Epithelial cell of esophagus (primary cell): ENCODE results near the gene ENG.
A peak's percentile ranks its signal among the peaks of the same experiment; 100 is the strongest.

ENCODE experiments used
- DNase-seq: peaks from one replicate; pipeline ENCODE4 v3.0.0; 2010; ENCODE audit warnings: low read depth
- H3K4me3 ChIP-seq: 2 replicates; pipeline ENCODE4 v1.5.1; 2011; ENCODE audit warnings: mild to moderate bottlenecking, low read length, control low read depth
- CTCF ChIP-seq: IDR thresholded peaks from 2 replicates; pipeline ENCODE4 v1.5.1; 2011; ENCODE audit warnings: low read depth, mild to moderate bottlenecking, low read length, control low read depth, inconsistent platforms; ENCODE audit not compliant: insufficient read depth; ENCODE audit errors: missing control alignments

The ENG gene

GRCh38 chr9:127789179-127789578 is 65.3 kb downstream of the ENG start:
- DNase-seq: no peak
- TF ChIP-seq CTCF: no peak

GRCh38 chr9:127788337-127789011 is 66.0 kb downstream of the ENG start:
- DNase-seq: peak; percentile 18
- TF ChIP-seq CTCF: no peak
- H3K4me3 ChIP-seq: no peak overlapping the region

More at GRCh38 chr9:127789179-127789578, 65.3 kb downstream of the ENG start:
- H3K4me3 ChIP-seq: no peak overlapping the region

GRCh38 chr9:127786773-127787104 is 67.7 kb downstream of the ENG start:
- peak overlapping the region; percentile 79 for H3K4me3 ChIP-seq
- peak; percentile 25 for DNase-seq
- TF ChIP-seq CTCF: peak; percentile 58

GRCh38 chr9:127785933-127786772 is 68.3 kb downstream of the ENG start, which contains the start of gene CDK9:
TSS of gene CDK9 (plus strand) at chr9:127786034. CDS start at chr9:127786149, 115 bp downstream.
- H3K4me3 ChIP-seq: peak within 1 kb of the TSS; percentile 79
- no peak for TF ChIP-seq CTCF
- DNase-seq: peak; percentile 93

- DNase-seq: peak; percentile 83
- peak overlapping the region; percentile 54 for H3K4me3 ChIP-seq
Observed at GRCh38 chr9:127785023-127785932, 69.2 kb downstream of the ENG start.

More at GRCh38 chr9:127785023-127785932, 69.2 kb downstream of the ENG start:
- peak; percentile 65 for TF ChIP-seq CTCF
